ENCODE results near the gene MIEF2.

MIEF2 gene

DNA sequence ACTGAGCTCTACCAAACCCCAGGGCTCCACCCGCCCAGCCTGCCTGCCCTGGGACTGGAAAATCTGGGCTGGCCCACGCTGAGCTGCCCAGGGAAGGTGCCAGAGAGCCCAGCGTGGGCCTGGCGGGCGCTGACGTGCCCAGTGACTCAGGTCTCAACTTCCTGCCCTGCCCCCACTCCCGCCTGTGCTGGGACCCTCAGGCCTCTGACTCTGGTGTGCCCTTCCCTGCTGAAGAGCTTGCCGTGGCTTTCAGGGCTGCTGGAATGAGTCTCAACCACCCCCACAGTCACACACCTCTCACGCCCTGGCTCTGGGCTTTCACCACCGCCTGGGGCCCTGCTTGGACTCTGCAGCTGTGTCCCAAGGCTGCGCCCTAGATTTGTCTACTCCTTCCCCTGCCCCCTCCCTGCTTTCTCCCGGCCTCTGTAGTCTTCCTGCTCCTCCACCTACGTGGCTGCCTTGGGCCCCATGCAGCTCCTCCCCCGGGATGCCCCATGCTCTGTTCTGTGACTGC is 24.7 kb upstream of the MIEF2 start:
- FAIRE-seq, result no peak

DNA sequence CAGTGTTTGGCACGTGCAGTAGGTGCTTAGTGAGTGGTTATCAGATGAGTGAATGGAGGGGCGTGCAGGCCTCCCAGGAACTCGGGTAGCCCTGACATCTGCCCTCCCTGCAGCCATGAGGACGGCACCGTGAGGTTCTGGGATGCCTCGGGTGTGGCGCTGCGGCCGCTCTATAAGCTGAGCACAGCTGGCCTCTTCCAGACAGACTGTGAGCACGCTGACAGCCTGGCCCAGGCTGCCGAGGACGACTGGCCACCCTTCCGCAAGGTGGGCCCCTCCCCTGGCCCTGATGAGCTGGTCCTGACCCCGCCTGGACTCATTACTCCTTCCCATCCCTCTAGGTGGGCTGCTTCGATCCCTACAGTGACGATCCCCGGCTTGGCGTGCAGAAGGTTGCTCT is 24.0 kb upstream of the MIEF2 start:
- FAIRE-seq, result no peak

- no peak for FAIRE-seq
These were observed 23.0 kb upstream of the MIEF2 start for GRCh38 chr17:18237461-18237860.

- no peak for FAIRE-seq
These were observed 22.2 kb upstream of the MIEF2 start for GRCh38 chr17:18238299-18238698.

DNA sequence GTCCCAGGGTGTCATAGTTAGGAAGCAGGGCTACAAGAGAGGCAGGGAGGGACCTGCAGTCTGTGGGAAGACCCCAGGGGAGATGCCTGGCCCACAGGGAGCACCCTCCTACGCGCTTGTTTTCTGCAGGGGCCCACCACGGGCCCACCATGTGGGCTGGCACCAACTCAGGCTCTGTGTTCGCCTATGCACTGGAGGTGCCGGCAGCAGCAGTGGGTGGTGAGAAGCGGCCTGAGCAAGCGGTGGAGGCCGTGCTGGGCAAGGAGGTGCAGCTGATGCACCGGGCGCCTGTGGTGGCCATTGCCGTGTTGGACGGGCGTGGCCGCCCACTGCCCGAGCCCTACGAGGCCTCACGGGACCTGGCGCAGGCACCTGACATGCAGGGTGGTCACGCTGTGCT is 20.0 kb upstream of the MIEF2 start:
- FAIRE-seq, result no peak

- no peak for FAIRE-seq
These were observed 19.1 kb upstream of the MIEF2 start for GRCh38 chr17:18241229-18241871.

- FAIRE-seq, result no peak
These were observed 15.3 kb upstream of the MIEF2 start for GRCh38 chr17:18245038-18245776.

DNA sequence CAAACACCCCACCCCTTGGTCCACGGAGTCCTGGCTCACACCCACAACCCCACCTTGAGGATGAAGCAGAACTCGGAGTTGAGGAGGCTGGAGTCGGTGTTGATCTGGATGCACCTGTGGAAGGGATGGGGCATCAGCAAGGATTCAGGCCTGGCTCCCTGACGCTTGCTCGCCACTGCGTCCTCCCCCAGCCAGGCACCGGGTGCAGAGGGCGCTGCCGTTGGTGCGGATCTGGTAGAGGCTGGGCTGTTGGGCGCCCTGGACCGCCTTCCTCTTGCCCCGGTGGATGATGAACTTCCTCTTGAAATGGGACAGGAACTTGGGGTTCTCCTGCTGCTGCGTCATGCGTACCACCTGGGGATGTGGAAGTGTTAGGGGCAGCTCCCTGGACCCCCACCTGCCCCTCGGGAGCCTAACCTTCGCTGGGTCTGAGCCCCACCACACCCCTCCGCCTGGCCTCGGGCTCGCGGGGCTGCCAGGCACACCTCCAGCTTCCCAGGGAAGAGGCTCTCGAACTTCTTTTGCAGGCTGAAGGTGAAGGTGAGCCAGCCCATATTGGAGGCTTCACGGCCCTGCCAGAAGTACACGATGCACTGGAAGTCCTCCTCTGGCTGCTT is 14.2 kb upstream of the MIEF2 start:
- no peak for FAIRE-seq

DNA sequence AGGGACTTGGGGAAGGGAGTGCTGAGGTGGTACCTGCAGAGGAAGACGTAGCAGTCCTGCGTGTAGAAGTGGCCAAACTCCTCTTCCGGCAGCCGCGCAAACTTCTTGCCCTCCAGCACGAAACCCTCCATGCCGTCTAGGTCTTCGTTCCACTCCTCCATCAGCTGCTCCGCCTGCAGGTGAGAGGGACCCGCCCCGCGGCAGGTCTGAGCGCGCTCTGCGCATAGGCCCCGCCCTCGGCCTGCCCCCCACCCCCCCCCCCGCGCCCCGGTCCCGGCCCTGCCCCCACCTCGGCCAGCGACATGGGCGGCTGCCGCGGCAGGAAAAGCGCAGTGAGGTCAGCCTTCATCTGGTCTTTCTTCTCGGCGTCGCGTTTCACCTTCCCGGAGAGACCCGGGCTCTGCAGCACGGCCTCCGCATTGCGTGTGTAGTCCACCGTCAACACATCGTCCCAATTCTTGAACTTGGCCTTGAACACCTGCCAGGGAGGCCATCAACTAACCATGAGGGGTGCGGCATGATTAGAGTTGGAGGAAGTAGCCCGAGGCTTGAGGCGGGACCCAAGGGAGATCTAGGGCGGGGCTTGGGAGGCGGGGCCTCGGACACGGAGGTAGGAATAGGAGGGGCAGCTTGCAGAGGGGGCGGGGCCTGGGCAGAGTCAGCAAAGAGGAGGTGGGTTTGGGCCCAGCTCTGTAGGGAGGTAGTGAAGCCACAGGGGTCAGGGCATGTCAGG is 13.4 kb upstream of the MIEF2 start:
- FAIRE-seq, result no peak

DNA sequence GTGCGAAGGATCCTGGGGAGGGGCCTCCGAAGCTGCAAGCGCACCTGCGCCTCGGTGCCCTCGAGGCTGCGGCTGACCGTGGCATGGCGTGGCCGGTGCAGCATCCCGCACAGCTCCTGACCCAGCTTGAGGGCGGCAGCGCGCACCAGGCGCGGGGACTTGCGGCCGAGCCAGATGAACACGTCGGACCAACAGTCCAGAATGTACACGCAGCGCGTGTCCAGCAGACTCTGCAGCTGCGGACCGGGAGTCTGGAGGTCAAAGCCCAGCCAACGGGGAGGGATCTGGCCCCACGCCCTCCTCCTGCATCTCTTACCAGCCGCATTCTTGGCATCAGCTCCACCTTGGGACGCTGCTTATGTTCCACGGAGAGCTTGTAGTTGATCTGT is 12.9 kb upstream of the MIEF2 start:
- FAIRE-seq, result no peak

- no peak for FAIRE-seq
These were observed 12.1 kb upstream of the MIEF2 start for GRCh38 chr17:18248300-18248731.

DNA sequence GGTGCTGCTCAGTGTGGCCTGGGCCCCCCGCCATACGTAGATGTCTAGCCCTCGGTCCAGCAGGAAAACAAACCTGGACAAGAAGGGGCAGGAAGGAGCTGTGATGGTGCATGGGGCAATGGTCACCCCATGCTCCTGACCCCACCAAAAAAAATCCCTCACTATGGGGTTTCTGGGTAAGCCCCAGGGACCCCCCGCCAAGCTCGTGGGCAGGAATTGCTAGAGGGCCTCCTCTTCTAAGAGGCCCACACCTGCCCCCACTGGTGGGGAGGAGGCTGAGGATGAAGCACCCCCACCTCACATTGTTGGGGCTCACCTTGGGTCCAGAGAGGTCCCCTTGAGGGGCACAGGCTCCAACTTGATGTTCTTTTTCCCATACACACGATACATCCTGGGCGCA is 11.7 kb upstream of the MIEF2 start:
- FAIRE-seq, result no peak

- FAIRE-seq, result no peak
These were observed 10.2 kb upstream of the MIEF2 start for GRCh38 chr17:18250259-18250658.

DNA sequence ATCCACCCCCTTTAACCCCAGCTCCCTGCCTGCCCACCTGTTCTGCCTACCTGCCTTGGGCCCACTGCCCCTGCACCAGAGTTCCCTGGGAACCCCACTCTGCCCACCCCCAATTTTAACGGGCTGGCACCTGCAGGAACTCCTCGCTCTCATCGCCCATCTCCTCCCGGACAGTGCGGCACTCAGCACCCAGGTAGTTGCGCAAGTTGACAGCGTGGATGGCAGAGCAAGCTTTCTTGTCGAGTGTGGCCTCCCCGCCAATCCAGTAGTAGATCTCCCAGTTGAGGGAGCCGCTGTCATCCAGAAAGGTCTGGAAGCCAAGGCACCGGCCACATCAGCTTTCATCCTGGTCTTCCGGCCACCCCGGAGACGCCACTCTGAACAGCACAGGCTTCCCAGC is 9.8 kb upstream of the MIEF2 start:
- FAIRE-seq, result no peak

DNA sequence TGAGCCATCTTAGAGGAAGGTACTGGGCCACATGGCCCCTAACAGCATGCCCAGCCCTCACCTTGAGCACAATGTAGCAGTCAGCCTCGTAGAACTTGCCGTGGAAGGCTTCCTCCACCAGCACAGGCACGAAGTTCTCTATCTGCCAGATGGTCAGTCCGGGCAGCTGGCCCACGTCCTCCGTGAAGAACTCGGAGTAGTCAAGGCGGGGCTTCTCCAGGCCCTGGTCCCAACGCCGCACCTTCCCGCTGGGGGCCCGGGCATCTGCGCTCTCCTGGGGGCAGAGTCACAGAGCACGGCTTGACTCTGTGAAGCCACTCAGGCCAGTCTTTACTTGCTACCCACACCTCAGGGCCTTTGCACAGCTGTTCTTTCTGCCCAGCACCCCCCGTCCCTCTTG is 9.3 kb upstream of the MIEF2 start:
- no peak for FAIRE-seq

- no peak for FAIRE-seq
These were observed 8.3 kb upstream of the MIEF2 start for GRCh38 chr17:18252160-18252559.

GRCh38 chr17:18253187-18253884 is 7.1 kb upstream of the MIEF2 start:
- no peak for FAIRE-seq

DNA sequence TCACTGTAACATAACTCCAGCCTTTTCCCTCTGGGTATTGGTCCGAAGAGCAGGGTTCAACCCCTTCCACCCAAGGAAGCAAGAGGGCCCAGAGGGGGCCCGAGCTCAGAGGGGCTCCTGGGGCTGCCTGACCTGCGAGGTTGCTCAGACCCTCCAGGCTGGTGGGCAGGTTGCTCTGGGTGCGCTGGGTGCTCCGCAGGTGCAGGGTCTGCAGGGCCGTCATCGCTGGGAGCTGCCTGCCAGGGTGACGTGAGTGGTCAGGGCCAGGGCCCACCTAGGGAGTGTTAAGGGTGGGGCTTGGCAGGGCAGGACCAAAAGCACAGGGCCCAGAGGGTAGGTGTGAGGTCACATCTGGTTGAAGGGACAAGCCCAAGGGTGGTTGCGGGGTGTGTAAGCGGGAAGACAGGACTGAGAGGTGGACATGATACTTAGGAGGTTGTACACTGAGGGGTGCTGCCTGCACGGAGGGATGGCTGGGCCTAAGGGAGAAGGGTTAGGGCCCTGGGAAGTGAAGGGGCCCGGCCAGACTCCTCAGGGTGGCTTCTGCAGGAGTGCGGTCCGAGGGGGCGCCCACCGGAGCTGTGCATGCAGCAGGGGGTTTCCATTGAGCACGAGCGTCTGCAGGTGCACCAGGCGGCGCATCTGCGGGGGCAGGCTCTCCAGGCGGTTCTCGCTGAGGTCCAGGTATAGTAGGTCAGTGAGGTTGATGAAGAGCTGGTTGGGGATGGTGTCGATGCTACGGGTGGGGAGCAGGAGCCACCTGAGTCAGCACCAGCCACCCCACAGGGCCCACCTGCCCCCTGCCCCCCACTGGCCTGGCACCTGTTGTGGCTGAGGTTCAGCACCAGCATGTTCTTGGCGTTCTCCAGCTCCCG is 6.3 kb upstream of the MIEF2 start:
- FAIRE-seq, result no peak

DNA sequence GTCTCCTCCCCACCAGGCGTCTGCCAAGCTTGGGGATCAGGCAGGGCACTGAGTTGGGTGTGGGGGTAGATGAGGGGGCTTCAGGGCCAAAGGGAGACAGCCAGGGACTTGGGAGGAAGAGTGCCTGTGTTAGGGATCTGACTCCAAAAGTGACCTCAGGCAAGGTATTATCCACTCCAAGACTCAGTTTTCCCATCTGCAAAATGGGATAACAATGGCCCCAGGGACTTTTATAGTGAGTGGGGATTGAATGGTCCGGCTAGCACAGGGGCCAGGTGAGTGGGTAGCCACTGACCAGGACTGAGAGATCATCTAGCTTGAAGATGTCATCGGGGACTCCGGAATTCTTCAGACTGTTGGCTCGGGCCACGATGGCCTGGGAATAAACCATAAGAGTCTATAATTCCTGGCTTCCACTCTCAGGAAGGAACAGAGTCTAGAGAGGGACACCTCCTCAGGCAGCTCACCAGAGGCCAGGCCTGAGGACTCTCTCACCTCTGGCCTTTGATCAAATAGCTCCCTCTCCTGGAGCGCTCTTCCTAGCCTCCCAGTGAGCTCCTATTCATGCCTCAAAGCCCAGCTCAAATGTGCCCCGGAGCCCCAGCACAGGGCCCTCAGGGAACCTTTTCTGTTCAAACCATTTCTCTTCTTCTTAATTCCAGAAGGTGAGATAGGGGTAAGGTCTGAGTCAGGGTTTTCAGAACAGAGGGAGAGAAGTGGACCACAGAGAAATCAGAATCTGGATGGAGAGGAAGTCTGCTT is 5.4 kb upstream of the MIEF2 start:
- FAIRE-seq, result no peak

GRCh38 chr17:18256351-18256750 is 4.1 kb upstream of the MIEF2 start:
- no peak for FAIRE-seq

DNA sequence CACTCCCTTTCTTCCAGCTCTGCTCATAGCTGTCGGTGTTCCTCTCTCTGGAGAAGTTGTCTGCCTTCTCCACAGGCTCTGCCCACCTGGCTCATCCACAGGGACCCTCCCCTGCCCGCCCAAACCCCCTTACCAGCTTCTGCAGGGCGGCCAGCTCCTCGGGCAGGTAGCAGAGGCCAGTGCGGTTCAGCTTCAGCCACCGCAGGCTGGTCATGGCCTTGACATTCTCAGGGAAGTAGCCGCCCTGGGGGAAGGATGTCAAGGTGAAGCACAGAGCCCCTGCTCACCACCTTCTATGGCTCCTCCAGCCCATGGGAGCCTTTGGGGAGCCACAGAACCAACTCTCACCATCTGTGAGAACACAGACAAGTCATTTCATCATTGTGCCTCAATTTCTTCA is 3.7 kb upstream of the MIEF2 start:
- FAIRE-seq, result no peak

Data from islet of Langerhans (tissue), 1 donor.